HG02642 (cell line): Measurements from ENCODE around the gene COL9A3.

ENCODE experiments used
- ATAC-seq: cut with Tn5 transposase; IDR thresholded peaks from one replicate; pipeline ENCODE4 v1.9.1; 2021; ENCODE audit warnings: mild to moderate bottlenecking; ENCODE audit not compliant: unreplicated experiment, poor library complexity

COL9A3 gene

DNA sequence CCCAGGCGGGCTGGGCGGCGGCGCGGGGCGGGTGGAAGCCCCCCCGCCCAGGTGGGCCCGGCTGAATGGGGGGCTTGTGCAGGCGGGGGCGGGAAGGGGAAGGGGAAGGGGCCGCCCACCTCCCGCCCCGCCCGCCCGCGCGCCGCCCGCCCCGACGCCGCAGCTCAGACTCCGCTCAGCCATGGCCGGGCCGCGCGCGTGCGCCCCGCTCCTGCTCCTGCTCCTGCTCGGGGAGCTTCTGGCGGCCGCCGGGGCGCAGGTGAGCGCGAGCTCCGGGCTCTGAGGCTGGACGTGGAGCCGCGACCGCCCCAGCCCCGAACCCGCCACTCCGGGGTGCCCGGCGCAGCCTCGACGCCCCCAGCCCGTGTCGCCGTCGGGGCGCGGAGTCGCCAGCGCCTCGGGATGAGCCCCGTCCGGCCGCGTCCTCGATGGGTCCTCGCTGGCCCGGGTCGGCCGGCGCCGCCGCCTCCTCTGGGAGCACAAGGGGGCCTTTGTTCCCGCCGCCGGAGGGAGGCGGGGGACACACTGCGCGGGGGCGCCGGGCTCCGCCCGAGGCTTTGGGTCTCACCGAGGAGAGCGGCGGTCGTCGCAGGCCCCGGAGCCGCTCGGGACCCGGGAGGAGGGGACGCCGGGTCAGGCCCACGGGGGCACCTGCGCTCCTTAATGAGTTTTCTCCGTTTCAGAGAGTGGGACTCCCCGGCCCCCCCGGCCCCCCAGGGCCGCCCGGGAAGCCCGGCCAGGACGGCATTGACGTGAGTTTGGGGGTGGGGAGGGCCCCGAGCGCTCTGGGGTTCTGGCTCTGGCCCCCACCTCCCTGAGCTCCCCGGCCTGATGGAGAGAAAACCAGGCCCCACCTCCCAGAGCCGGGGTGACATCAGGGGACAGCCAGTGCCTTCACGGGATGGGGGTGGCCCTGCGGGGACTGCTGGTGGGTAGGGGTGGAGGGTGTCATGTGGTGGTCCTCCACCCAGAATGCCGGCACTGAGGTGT lies at the start of gene COL9A3:
TSS of gene COL9A3 (plus strand) at position 167 of the 990 bp plus-strand sequence. CDS start at position 182, 15 bp downstream.
- no peak for ATAC-seq

DNA sequence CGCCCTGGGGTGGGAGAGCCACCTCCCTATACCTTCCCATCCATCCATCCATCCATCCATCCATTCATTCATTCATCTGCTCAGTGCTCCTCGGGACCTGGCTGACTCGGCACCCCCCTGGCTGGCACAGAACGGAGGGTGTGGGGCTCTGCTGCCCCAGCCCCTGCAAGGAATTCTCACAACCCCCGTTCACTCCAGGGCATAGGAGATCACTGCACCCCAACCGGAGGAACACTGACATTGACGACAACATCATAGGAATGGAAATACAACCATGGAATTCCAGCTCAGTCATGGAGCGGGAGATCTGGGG lies 48.7 kb upstream of the COL9A3 start:
- ATAC-seq: no peak

GRCh38 chr20:62768551-62769287 lies 48.1 kb upstream of the COL9A3 start:
- ATAC-seq: no peak

DNA sequence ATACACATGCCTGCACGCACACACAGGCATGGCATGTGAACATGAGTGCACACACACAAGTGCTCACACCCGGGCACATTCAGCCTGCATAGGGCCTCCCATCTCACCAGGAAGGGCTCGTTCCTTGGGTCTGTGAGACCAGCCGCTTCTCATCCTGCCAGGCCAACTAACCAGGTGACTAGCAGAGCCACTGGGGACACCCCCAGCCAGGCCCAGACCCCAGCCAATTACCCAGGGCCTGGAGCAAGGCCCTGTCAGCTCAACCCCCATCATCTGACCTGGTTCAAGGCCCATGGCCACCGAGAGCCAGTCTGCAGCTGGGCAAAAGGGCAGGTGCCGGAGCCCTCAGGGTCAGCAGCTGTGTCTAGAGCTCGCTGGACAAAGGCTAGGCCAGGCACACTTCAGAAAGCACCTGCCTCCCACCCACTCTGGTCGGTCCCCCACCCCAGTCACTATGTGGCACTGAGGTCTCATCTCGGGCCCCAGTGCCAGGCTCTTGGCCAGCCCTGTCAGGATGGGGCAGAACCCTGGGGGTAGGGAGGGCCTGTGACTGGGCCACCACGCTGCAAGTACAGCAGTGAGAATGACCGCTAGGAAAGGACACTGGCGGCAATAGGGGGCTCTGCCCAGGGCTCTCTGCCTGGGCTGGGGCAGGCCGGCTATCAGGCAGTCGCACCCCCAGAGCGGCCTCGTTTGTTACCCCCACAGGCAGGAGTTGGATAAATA lies 47.3 kb upstream of the COL9A3 start:
- no peak for ATAC-seq

GRCh38 chr20:62770111-62770910 lies 46.5 kb upstream of the COL9A3 start:
- no peak for ATAC-seq

GRCh38 chr20:62770916-62771315 lies 45.9 kb upstream of the COL9A3 start:
- ATAC-seq: no peak

DNA sequence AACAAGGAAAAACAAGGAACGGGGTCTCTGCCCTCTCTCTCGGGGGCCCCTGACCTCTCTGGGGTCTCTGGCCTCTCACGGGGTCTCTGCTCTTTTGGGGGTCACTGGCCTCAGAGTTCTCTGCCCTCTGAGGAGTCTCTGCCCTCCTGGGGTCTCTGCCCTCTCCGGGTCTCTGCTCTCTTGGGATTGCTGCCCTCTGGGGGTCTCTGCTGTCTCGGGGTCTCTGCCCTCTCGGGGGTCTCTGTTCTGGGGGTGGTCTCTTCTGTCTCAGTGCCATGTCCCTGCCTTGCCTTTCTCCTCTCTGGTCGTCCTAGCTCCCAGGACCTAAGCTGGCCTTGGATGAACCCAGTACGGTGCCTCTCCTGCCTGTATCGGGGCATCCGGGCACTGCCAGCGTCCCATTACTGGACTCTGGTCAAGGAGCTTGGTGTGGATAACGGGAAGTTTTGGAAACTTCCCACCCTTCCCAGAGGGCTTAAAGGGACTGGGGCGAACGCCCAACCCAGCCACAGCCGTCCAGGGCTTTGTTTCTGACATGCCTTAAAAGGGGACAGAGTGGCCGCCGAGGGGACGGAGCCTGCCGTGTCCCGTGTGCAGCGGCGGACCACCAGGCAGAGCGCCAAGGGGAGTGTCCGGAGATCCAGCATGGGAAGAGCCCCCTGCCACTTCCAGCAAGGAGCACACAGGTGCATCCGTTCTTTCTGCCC lies 45.3 kb upstream of the COL9A3 start:
- ATAC-seq: no peak

GRCh38 chr20:62772103-62772611 lies 44.7 kb upstream of the COL9A3 start:
- ATAC-seq: no peak

DNA sequence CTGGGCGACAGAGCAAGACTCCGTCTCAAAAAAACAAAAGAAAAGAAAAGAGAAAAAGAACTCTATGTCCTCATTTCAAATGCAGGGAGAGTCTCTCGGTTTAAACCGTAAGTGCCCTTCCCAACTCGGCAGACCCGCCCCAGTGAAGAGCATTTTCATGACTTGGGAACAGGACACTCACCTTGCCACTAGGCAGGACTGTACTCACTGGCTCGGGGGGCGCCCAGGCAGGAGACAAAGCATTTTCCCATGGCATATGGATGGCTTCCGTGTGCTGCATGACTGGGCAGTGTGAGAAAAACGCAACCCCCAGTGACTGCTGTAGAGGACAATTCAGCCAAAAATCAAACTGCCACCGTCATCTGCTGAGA lies 44.2 kb upstream of the COL9A3 start:
- no peak for ATAC-seq

GRCh38 chr20:62772990-62773844 lies 43.6 kb upstream of the COL9A3 start:
- ATAC-seq: no peak

DNA sequence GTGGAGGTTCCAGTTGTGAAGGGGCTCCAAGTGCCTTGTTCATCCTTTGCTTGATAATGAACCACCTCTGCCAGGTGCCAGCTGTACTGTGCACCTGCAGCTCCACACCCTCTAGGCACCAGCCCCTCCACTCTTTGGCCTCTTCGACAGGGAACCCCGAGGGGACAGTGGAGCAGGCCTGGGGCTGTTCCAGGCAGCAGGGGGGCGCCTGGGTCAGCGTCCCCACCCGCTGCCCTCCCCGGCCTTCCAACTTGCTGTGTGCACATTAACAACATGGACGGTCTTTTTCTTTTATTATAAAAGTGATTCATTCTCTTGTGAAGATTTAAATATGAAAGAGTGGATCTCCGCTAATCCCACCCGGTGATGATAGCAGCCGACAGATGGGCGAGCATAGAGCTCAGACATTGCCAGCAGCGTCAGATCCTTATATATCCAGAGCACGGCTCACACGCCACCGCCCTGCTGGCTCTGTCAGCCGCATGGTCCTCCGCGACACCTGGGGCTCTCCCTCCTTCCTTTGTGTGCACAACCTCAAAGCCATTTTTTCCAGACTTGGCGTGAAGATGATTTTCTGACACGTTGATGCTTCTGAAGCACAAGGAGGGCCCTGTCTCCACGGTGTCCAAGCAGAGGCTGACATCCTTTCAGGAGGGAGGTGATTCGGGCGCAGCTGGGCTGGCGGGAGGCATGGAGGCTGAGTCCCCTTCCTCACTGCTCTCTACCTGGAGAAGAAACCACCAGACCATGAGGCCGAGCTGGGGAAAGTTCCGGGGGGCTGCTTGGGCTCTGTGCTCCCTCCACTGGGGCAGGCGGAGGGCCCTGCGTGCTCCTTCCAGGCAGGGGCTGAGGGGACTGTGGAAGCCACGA lies 42.8 kb upstream of the COL9A3 start:
- no peak for ATAC-seq

DNA sequence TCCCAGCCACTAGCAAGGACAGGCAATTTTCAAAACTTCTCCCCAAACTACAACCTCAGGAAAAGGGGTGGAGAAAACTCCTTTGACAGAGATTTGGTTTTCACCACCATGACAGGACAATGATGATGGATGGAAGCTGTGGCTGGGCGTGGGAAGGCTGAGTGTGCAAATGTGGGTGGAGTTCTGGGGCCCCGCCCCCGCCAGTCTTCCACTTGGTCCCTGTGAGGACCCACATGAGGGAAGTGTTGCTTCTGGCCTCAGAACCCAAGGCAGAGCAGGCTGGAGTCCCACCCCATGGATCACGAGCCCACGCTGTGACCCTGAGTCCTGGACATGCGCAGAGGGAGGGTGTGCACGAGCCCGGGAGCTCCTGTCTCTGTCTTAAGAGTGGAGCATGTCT lies 42.1 kb upstream of the COL9A3 start:
- no peak for ATAC-seq

DNA sequence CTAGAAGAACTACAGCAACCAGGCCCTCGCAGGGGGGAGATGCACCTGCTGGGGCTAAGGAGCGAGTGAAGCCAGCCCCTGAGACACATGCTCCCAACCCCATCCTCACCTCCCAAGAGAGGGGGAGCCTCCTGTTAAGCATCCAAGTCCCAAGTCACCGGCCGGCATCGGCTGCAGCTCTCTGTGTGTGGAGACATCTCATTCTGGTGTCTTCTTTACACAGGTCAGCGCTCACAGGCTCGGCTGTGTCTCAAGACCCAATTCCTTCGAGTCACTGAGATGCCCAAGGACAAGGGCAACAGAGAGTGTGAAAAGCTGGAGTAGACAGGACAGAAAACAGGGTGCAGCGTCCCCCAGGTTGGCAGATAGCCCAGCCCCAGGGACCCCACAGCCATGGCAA lies 41.6 kb upstream of the COL9A3 start:
- ATAC-seq: no peak

GRCh38 chr20:62776035-62776691 lies 40.7 kb upstream of the COL9A3 start:
- ATAC-seq: no peak

- no peak for ATAC-seq
Observed at GRCh38 chr20:62776692-62777527, 39.9 kb upstream of the COL9A3 start.

- ATAC-seq: no peak
Observed at GRCh38 chr20:62777528-62777830, 39.4 kb upstream of the COL9A3 start.
